ENCODE measurements around the gene PIAS4.

The PIAS4 gene

DNA sequence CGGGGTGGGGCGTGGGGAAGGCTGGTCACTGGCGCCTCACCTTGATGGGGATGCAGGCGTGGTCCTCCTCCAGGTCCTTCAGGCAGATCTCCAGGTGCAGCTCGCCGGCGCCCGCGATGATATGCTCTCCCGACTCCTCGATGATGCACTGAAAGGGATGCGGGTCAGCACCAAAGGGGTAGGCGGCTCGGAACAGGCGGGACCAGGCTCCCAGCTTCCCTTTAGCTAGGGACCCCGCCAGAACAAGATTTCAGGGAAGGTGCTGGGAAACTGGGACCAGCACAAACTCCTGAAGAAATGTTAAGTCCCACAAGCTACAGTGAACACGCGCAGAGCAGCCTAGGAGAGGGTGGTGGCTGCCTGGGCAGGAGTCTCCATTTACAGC, 28.3 kb upstream of the PIAS4 start:
- DNase-seq (ENCODE audit: low spot score) = no peak
- TF ChIP-seq, protein P1, sequence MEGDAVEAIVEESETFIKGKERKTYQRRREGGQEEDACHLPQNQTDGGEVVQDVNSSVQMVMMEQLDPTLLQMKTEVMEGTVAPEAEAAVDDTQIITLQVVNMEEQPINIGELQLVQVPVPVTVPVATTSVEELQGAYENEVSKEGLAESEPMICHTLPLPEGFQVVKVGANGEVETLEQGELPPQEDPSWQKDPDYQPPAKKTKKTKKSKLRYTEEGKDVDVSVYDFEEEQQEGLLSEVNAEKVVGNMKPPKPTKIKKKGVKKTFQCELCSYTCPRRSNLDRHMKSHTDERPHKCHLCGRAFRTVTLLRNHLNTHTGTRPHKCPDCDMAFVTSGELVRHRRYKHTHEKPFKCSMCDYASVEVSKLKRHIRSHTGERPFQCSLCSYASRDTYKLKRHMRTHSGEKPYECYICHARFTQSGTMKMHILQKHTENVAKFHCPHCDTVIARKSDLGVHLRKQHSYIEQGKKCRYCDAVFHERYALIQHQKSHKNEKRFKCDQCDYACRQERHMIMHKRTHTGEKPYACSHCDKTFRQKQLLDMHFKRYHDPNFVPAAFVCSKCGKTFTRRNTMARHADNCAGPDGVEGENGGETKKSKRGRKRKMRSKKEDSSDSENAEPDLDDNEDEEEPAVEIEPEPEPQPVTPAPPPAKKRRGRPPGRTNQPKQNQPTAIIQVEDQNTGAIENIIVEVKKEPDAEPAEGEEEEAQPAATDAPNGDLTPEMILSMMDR (IDR thresholded peaks at IDR 0.05; ENCODE audit: borderline replicate concordance, control extremely low read depth, extremely low read depth, insufficient read depth, missing control alignments) = no peak
- in situ Hi-C loops (cut with MboI; ENCODE audit: low sequenced_read_pairs, unreplicated experiment) = no loop called here

DNA sequence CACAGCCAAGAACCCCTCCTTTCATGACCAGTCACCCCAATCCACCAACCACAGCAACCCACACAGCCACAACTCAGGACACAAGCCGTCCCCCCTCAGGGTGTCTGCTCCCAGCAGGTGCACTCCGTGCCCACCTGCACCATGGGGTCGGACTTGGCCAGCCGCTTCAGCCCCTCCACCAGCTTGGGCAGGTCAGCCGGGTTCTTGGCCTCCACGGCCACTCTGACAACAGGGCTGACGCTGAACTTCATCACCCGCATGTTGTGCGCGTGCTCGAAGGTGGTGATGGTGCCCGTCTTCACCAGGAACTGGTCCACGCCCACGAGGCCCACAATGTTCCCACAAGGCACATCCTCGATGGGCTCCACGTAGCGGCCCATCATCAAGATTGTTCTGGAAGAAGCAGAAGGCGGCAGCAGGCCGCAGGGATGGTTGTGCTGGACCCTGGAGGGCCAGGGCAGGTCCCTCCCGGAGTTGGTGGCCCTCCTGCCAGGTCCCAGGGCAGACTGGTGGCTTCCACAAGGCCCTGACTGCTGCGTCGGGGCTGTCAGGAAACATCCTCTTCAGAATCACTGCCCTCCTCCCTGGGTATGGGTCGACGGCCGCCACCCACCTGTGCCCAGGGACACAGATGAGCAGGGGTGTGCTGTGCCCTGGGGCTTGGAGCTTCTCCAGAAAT, 27.7 kb upstream of the PIAS4 start:
- TF ChIP-seq, protein P1 (IDR thresholded peaks at IDR 0.05; ENCODE audit: borderline replicate concordance, control extremely low read depth, extremely low read depth, insufficient read depth, missing control alignments) = no peak
- in situ Hi-C loops (cut with MboI; ENCODE audit: low sequenced_read_pairs, unreplicated experiment) = loop anchor here (10.0 kb wide), 1 partner anchor 225 kb away; no protein-coding TSS in a partner anchor
- no peak for DNase-seq (ENCODE audit: low spot score)

DNA sequence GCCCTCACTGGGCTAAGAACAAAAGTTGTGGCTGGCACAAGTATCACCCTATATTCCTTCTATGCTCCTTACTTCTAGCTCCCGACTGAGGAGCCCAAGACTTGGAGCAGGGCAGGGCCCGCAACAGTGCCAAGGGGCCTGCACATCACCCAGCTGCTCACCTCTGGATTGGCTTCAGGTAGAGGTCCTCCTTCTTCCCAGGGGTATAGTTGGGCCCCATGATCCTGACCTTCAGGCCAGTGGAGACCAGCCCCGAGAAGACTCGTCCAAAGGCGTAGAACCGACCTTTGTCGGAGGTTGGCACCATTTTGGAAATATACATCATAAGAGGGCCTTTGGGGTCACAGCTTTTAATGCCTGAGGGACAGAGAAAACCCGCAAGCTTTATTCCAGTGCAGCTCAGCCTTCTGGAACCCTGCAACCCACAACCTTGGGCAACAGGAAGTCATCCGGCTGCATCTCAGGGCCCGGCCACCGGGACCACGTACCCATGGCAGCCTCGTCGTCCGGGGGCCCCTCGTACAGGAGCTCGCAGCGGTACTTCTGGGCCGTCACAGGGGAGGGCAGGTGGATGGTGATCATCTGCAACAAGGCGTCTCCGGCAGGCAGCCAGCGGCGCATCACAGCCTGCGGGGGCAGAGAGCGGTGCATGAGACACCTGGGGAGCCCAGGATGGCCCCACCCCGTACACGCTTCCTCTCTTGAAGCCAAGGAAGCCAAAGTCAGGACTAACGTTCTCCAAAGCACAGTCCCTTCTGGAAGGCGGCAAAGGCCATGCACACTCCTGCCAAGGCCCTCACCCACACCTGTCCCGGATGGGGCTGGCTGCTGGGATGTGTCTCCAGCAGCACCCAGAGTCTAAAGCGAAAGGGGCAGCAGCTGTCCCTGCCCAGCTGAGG, 26.9 kb upstream of the PIAS4 start:
- in situ Hi-C loops (cut with MboI; ENCODE audit: low sequenced_read_pairs, unreplicated experiment) = loop anchor here (10.0 kb wide), 1 partner anchor 224 kb away; no protein-coding TSS in a partner anchor
- DNase-seq (ENCODE audit: low spot score) = no peak
- TF ChIP-seq, protein P1 (IDR thresholded peaks at IDR 0.05; ENCODE audit: borderline replicate concordance, control extremely low read depth, extremely low read depth, insufficient read depth, missing control alignments) = no peak

DNA sequence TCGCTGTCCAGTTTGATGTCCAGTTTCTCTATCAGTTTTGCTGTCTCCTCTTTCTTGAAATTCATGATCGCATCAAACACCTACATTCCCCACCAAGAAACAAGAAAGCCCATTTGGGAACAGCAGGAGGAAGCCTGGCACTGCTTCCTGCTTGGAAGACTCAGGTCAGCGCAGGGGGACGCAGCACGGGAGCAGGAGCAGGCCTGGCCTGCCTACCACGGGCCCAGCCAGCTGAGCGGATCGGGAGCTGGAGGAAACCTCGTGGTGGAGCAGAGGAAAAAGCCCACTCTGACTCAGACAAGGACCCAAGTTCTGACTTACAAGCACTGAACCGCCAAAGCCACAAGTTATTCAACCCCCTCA, 26.2 kb upstream of the PIAS4 start:
- in situ Hi-C loops (cut with MboI; ENCODE audit: low sequenced_read_pairs, unreplicated experiment) = loop anchor here (10.0 kb wide), 1 partner anchor 223 kb away; no protein-coding TSS in a partner anchor
- no peak for DNase-seq (ENCODE audit: low spot score)

DNA sequence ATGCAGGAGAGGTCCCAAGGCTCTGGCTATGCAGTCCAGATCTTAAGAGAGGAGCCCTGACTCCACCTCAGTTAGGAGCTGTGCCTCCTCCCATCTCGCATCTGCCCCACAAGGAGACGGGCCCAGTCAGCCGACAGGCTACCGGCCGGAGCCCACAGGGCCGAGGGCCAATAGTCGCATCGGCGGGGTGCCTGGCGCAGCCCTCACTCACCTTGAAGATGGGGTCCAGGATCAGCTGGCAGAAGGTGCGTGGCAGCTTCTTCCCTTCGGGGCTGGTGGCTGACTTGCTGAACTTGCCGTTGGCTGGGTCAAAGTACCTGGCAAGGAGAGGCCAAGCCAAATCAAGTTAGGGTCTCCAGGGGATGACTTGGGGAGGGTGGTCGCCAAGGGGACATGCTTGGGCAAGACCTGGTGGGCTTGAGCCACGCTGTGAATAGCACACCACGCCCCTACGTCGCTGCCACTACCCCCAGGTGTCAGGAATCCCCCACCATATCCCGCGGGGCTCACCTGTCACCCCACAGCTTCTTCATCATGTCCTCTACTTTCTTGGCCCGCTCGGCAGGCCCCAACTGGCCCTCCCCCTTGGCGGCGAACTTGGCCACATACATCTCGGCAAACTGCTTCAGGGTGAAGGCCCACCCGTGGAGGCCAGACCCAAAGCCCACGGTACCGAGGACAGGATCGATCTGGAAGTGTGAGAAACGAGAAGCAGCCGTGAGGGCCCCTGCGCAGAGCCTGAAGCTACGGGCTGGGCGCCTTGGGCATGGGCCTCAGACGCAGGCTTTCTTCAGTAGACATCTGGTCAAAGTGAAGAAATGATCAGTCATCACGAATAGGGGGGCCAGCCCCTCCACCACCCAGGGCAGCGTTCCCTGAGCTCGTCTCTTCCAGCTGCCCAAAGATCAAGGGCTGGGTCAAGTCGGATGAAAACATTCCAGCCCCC, 25.5 kb upstream of the PIAS4 start:
- no peak for DNase-seq (ENCODE audit: low spot score)
- in situ Hi-C loops (cut with MboI; ENCODE audit: low sequenced_read_pairs, unreplicated experiment) = loop anchor here (10.0 kb wide), 1 partner anchor 223 kb away; no protein-coding TSS in a partner anchor
- TF ChIP-seq, protein P1 (IDR thresholded peaks at IDR 0.05; ENCODE audit: borderline replicate concordance, control extremely low read depth, extremely low read depth, insufficient read depth, missing control alignments) = no peak

More for the DNA sequence above, 26.2 kb upstream of the PIAS4 start:
- TF ChIP-seq, protein P1 (IDR thresholded peaks at IDR 0.05; ENCODE audit: borderline replicate concordance, control extremely low read depth, extremely low read depth, insufficient read depth, missing control alignments) = no peak

Measured in GM13976 (cell line).